Uterus (tissue), 4 donors: Measurements from ENCODE around the gene NPR2. TPM values are rescaled to one million over a fixed set of nuclear protein-coding genes. Genes with fewer than 3 reads are reported as not detected.

Experiments
- DNase-seq, 2 donors: peaks; one replicate each; pipeline ENCODE4 v3.0.0-alpha.2; 2019 to 2020
- H3K27ac ChIP-seq, 2 donors: fragments of 200-600 bp; sonication (generic); 1 replicate in 1 of 2; 2 replicates in 1 of 2; pipeline ENCODE4 v1.5.1; 2016 to 2018
- H3K27me3 ChIP-seq, 2 donors: fragments of 200-600 bp; sonication (generic); one replicate each; pipeline ENCODE4 v1.5.1; 2018 to 2019; ENCODE audit warnings: control low read depth in 1 of 2
- H3K36me3 ChIP-seq, 2 donors: fragments of 200-600 bp; sonication (generic); one replicate each; pipeline ENCODE4 v1.5.1; 2019; ENCODE audit warnings: control low read depth in 1 of 2
- H3K4me1 ChIP-seq, 2 donors: fragments of 200-600 bp; sonication (generic); one replicate each; pipeline ENCODE4 v1.5.1; 2018 to 2019; ENCODE audit warnings: control low read depth in 1 of 2
- H3K4me3 ChIP-seq, 2 donors: fragments of 200-600 bp; sonication (generic); 1 replicate in 1 of 2; 2 replicates in 1 of 2; pipeline ENCODE4 v1.5.1; 2018 to 2019; ENCODE audit warnings: mild to moderate bottlenecking in 1 of 2
- H3K9me3 ChIP-seq, 2 donors: fragments of 200-600 bp; sonication (generic); one replicate each; pipeline ENCODE4 v1.5.1; 2019; ENCODE audit warnings: control low read depth in 1 of 2
- POLR2A ChIP-seq, 2 donors: fragments of 450-650 bp; IDR thresholded peaks; one replicate each; pipeline ENCODE4 v1.6.1; 2016; ENCODE audit warnings: antibody characterized with exemption in 2 of 2, mild to moderate bottlenecking in 1 of 2, moderate library complexity in 1 of 2
- intact Hi-C: fragments of 100-400 bp; cut with DNase I; formaldehyde crosslinking; loops from one replicate; pipeline ENCODE4 v1.15.1; 2023; ENCODE audit warnings: low total_unique reads
- total RNA-seq, 4 donors: library from RNA; depleted of rRNA in 3 of 4; stranded (reverse); fragments of >200 nt in 3 of 4; gene quantifications; one replicate each; pipeline versions ENCODE4 v1.1.0 to v1.2.4, GENCODE V29; 2014 to 2023
- TF ChIP-seq, protein P1 (sequence below), 4 experiments: fragments of 200-600 bp in 2 of 4; fragments of 450-650 bp in 2 of 4; sonication (generic) in 2 of 4; IDR thresholded peaks; one replicate each; pipeline ENCODE4 v1.5.1; 2016 to 2019; ENCODE audit warnings: antibody characterized with exemption in 4 of 4, mild to moderate bottlenecking in 2 of 4, moderate library complexity in 1 of 4
- donor health status: DM: yes; HTN: yes; CAD: no.

NPR2 gene
- total RNA-seq, 4 donors from 2014 or later, result 3.8 to 70.4 (median 31.7) TPM

DNA sequence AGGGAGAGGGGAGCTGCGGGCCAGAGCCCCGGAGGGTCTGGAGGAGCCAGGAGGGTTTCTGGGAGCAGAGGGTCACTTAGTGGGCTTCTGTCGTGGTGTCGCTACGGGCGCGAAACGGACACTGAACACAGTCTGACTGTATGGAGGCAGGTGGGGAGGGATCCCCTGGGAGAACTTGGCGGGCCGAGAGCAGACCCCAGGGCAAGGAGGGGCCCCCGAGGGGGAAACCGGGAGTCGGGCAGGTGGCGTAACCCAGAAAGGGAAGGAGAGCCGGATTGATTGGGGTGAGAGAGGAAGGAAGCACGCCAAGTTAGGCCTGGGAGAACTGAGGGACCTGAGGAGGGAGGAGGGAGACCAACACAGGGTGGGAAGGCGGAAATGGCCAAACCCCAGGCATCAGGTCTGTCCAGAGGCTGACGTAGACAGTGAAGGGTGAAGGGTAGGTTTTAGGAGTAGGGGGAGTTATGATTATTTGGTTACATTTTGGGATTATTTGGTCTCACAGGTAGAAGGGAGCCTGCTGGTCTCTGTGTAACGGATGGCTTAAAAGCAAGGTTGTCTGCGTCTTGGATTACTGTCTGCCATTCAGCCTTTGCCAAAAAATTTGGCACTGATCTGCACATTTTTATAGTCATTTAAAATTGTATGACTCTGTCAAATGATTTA, 34.0 kb upstream of the NPR2 start:
- intact Hi-C loops, result no loop called here
- Histone ChIP-seq H3K9me3 (no peaks in the 10 kb centered on the region), H3K4me1 (peaks cover 0 to 6% of the 10 kb centered on the region in 2 donors), H3K36me3 (no peaks in the 10 kb centered on the region), H3K27me3 (no peaks in the 10 kb centered on the region), H3K27ac (peak overlapping the region; percentile 75 to 86), H3K4me3 (peak overlapping the region; percentile 41 to 54)
- DNase-seq, result peak; percentile 57 to 61
- TF ChIP-seq, protein P1, sequence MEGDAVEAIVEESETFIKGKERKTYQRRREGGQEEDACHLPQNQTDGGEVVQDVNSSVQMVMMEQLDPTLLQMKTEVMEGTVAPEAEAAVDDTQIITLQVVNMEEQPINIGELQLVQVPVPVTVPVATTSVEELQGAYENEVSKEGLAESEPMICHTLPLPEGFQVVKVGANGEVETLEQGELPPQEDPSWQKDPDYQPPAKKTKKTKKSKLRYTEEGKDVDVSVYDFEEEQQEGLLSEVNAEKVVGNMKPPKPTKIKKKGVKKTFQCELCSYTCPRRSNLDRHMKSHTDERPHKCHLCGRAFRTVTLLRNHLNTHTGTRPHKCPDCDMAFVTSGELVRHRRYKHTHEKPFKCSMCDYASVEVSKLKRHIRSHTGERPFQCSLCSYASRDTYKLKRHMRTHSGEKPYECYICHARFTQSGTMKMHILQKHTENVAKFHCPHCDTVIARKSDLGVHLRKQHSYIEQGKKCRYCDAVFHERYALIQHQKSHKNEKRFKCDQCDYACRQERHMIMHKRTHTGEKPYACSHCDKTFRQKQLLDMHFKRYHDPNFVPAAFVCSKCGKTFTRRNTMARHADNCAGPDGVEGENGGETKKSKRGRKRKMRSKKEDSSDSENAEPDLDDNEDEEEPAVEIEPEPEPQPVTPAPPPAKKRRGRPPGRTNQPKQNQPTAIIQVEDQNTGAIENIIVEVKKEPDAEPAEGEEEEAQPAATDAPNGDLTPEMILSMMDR (IDR thresholded peaks at IDR 0.05), result no peak
- peak in 1 of 2 donors; percentile 25 for TF ChIP-seq POLR2A (IDR thresholded peaks at IDR 0.05)

GRCh38 chr9:35757892-35758275, 33.5 kb upstream of the NPR2 start:
- TF ChIP-seq, protein P1 (IDR thresholded peaks at IDR 0.05), result no peak
- TF ChIP-seq POLR2A (IDR thresholded peaks at IDR 0.05), result no peak
- DNase-seq, result no peak
- H3K27me3 ChIP-seq, result no peaks in the 10 kb centered on the region
- peak overlapping the region; percentile 75 to 86 for H3K27ac ChIP-seq
- H3K4me1 ChIP-seq, result peaks cover 0 to 6% of the 10 kb centered on the region in 2 donors
- no peaks in the 10 kb centered on the region for H3K9me3 ChIP-seq
- H3K4me3 ChIP-seq, result no peak overlapping the region
- H3K36me3 ChIP-seq, result no peaks in the 10 kb centered on the region
- intact Hi-C loops, result no loop called here

DNA sequence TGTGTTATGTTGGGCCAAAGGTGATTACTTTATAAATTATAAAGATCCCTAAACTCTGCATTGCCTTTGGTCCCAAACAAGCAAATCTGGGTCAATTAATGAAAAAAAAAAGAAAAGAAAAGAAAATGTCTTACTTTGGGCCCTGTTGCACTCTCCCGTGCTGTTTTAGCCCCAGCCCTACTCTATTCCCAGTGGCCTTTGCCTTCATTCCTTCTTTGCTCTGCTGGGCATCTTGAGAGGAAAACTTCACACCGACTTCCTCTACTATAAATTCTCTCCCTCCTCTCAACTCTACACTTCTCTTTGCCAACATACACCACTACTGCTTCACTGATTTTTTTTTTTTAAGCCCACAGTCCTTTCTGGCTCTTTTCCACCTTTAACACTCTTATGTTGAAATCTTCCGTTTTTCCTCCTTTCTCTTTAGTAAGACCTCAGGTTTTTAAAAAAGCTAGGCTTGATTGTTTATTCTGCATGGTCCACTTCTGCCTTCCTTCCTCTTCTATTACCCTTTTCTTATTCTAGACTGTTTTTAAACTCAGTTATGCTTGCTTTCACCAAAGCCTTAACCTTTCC, 32.8 kb upstream of the NPR2 start:
- Histone ChIP-seq H3K27me3 (no peaks in the 10 kb centered on the region), H3K27ac (peak overlapping the region; percentile 75 to 86), H3K9me3 (no peaks in the 10 kb centered on the region), H3K4me3 (no peak overlapping the region), H3K4me1 (peaks cover 0 to 6% of the 10 kb centered on the region in 2 donors), H3K36me3 (no peaks in the 10 kb centered on the region)
- TF ChIP-seq, protein P1 (IDR thresholded peaks at IDR 0.05), result no peak
- no peak for TF ChIP-seq POLR2A (IDR thresholded peaks at IDR 0.05)
- intact Hi-C loops, result no loop called here
- no peak for DNase-seq

- intact Hi-C loops, result no loop called here
- no peaks in the 10 kb centered on the region for H3K9me3 ChIP-seq
- peaks cover 0 to 6% of the 10 kb centered on the region in 2 donors for H3K4me1 ChIP-seq
- no peaks in the 10 kb centered on the region for H3K27me3 ChIP-seq
- no peak for DNase-seq
- H3K4me3 ChIP-seq, result no peak overlapping the region
- no peaks in the 10 kb centered on the region for H3K36me3 ChIP-seq
- no peak overlapping the region for H3K27ac ChIP-seq
- TF ChIP-seq POLR2A (IDR thresholded peaks at IDR 0.05), result no peak
- TF ChIP-seq, protein P1 (IDR thresholded peaks at IDR 0.05), result no peak
Observed at GRCh38 chr9:35759795-35760194, 31.6 kb upstream of the NPR2 start.

- Histone ChIP-seq H3K9me3 (no peaks in the 10 kb centered on the region), H3K36me3 (no peaks in the 10 kb centered on the region), H3K4me1 (peaks cover 0 to 6% of the 10 kb centered on the region in 2 donors), H3K4me3 (no peak overlapping the region), H3K27me3 (no peaks in the 10 kb centered on the region), H3K27ac (no peak overlapping the region)
- no peak for DNase-seq
- intact Hi-C loops, result no loop called here
- TF ChIP-seq, protein P1 (IDR thresholded peaks at IDR 0.05), result no peak
- no peak for TF ChIP-seq POLR2A (IDR thresholded peaks at IDR 0.05)
Observed at GRCh38 chr9:35760651-35761050, 30.7 kb upstream of the NPR2 start.
